NCI-H446 (cell line): ENCODE results near the gene SON.
"Not testable (repeated sequence)": the region's sequence is repeated elsewhere in the genome, so short reads cannot be mapped to it uniquely, and the experiment has no call there.

Experiments
- DNase-seq, 2 experiments: peaks; one replicate each; lab custom pipeline; 2025; lab: John Stamatoyannopoulos, UW

Gene SON

GRCh38 chr21:33546086-33546485 is 3.2 kb downstream of the SON start:
- no peak for DNase-seq

GRCh38 chr21:33549848-33550771 is 7.3 kb downstream of the SON start:
- no peak for DNase-seq

GRCh38 chr21:33550772-33551660 is 8.2 kb downstream of the SON start:
- no peak for DNase-seq

GRCh38 chr21:33551664-33552063 is 8.8 kb downstream of the SON start:
- no peak for DNase-seq

- DNase-seq, result no peak
Observed at GRCh38 chr21:33552093-33552998, 9.5 kb downstream of the SON start.

GRCh38 chr21:33552999-33553598 is 10.3 kb downstream of the SON start:
- DNase-seq, result no peak

- no peak for DNase-seq
Observed at GRCh38 chr21:33554236-33554981, 11.6 kb downstream of the SON start.

GRCh38 chr21:33554982-33555344 is 12.1 kb downstream of the SON start:
- no peak for DNase-seq

- DNase-seq, result no peak
Observed at GRCh38 chr21:33557447-33557846, 14.6 kb downstream of the SON start.

- DNase-seq, result no peak
Observed at GRCh38 chr21:33558777-33559421, 16.1 kb downstream of the SON start.

- DNase-seq, result no peak
Observed at GRCh38 chr21:33559813-33560212, 17.0 kb downstream of the SON start.

GRCh38 chr21:33560965-33561364 is 18.1 kb downstream of the SON start:
- DNase-seq, result no peak

GRCh38 chr21:33561373-33561772 is 18.5 kb downstream of the SON start:
- DNase-seq, result no peak

GRCh38 chr21:33562389-33562788 is 19.6 kb downstream of the SON start:
- DNase-seq, result no peak

- DNase-seq, result no peak
Observed at GRCh38 chr21:33566514-33566913, 23.7 kb downstream of the SON start.

- no peak for DNase-seq
Observed at GRCh38 chr21:33567914-33568313, 25.1 kb downstream of the SON start.

- DNase-seq, result no peak
Observed at GRCh38 chr21:33568448-33568847, 25.6 kb downstream of the SON start.

- no peak for DNase-seq
Observed at GRCh38 chr21:33569991-33570390, 27.2 kb downstream of the SON start.

GRCh38 chr21:33572350-33572749 is 29.5 kb downstream of the SON start:
- no peak for DNase-seq

GRCh38 chr21:33576741-33577141 is 33.9 kb downstream of the SON start:
- DNase-seq, result not testable (repeated sequence)
